SK-MEL-5 (cell line): ENCODE data around the gene ZBTB4. TPM values are rescaled to one million over a fixed set of nuclear protein-coding genes. Genes with fewer than 3 reads are reported as not detected.

Source experiments
- DNase-seq: peaks from one replicate; pipeline ENCODE4 v3.0.0-alpha.2; 2016; ENCODE audit warnings: low read depth, low spot score
- in situ Hi-C: cut with HindIII; loops from 2 replicates; pipeline ENCODE4 v1.10.0; 2016; ENCODE audit warnings: low sequenced_read_pairs, high pct_unique_total_duplicates, low pct_unique_long_range_greater_than_20kb
- total RNA-seq: library from RNA; depleted of rRNA; stranded (reverse); fragments of >200 nt; shearing (Covaris generic); gene quantifications from 2 replicates; pipeline ENCODE4 v1.2.3, GENCODE V29; 2014

ZBTB4 gene
- total RNA-seq, 1 experiment from 2014 or later, result 14.6 TPM

GRCh38 chr17:7437369-7437863, 42.0 kb downstream of the ZBTB4 start:
- no peak for DNase-seq
- in situ Hi-C loops, result no loop called here

- peak; percentile 79 for DNase-seq
- in situ Hi-C loops, result no loop called here
Observed at GRCh38 chr17:7436556-7437368, 42.7 kb downstream of the ZBTB4 start.

DNA sequence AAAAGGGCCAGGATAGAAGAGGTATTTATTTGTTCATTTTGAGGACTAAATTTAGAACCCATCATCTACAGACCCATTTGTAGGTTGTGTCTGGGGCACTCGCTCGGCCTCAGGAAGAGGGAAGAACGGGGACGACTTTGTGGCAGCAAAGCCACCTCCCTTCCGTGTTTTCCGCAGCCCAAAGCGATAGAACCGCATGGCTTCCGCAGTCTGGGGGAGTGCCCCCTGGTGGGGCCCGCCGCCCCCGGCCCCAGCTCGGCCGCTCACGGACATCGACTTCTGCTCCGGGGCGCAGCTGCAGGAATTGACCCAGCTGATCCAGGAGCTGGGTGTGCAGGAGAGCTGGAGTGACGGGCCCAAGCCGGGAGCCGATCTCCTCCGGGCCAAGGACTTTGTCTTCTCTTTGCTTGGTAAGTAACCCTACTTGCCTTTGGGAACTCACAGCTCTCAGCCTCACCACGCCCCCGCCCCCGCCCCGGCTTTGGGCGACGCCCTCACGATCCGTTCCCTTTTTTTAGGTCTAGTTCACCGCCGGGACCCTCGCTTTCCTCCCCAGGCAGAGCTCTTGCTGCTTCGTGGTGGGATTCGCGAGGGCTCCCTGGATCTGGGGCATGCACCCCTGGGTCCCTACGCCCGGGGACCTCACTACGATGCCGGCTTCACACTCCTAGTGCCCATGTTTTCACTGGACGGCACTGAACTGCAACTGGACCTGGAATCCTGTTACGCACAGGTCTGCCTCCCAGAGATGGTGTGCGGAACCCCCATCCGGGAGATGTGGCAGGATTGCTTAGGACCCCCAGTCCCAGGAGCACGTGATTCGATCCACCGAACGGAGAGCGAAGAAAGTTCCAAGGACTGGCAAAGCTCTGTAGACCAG, 43.5 kb downstream of the ZBTB4 start:
- in situ Hi-C loops, result no loop called here
- peak; percentile 29 for DNase-seq

GRCh38 chr17:7432296-7432695, 47.1 kb downstream of the ZBTB4 start:
- in situ Hi-C loops, result no loop called here

DNA sequence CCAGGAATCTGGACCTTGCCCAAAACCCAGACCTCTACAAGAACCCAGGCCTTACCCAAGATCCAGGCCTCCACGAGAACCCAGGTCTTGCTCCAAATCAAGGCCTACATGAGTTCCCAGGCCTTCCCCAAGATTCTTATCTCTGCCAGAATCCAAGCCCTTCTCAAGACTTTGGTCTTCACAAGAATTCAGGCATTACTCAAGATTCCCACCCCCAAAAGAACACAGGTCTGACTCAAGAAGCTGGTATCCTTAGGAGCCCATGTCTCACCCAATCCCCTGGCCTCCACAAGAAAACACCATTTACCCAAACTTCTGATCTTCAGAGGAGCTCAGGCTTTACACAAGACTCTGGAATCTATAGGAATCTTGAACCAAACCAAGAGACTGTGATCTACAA, 48.2 kb downstream of the ZBTB4 start:
- in situ Hi-C loops, result no loop called here

More at GRCh38 chr17:7432296-7432695, 47.1 kb downstream of the ZBTB4 start:
- DNase-seq, result no peak

DNA sequence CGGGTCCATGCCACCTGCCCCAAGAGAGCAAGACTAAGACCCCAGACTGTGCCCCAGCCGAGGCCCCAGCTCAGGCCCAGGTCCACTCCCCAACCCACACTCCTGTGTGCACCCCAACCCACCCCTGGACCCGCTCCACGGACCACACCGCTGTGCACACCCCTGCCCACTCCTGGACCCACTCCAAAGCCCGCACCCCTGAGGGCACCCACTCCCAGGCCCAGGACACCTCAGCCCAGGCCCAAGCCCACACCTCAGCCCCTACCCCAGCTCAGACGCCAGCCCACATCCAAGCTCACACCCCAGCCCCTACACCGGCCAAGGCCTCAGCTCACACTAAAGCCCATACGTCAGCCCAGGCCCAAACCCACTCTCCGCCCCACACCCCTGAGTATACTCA, 49.7 kb downstream of the ZBTB4 start:
- no peak for DNase-seq
- in situ Hi-C loops, result no loop called here

More for the DNA sequence above, 48.2 kb downstream of the ZBTB4 start:
- DNase-seq, result no peak

- in situ Hi-C loops, result no loop called here
- no peak for DNase-seq
Observed at GRCh38 chr17:7428557-7428956, 50.9 kb downstream of the ZBTB4 start, which contains the start of gene SPEM3. TSS of gene SPEM3 (plus strand) at chr17:7428857. CDS start at chr17:7428903, 46 bp downstream.

GRCh38 chr17:7427549-7427948, 51.9 kb downstream of the ZBTB4 start:
- no peak for DNase-seq
- in situ Hi-C loops, result no loop called here

DNA sequence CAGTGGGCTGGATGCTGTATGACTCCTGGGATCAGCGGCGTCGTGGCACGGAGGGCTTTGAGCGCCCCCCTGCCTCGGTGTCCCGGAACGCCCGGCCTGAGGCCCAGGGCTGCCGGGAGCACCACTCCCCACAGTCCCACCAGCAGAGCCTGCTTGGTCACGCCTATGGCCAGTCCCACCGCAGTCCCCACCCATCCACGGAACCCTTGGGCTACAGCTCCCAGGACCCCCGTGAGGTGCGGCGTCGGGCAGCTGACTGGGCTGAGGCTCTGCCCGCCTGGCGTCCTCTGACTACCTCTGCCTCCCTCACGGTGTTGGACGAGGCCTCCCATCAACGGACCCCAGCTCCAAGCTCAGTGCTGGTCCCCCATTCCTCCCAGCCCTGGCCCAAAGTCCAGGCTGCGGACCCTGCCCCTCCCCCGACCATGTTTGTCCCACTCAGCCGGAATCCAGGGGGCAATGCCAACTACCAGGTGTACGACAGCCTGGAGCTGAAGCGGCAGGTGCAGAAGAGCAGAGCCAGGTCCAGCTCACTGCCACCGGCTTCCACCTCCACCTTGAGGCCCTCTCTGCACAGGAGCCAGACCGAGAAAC, 52.4 kb downstream of the ZBTB4 start:
- no peak for DNase-seq
- in situ Hi-C loops, result no loop called here

- in situ Hi-C loops, result no loop called here
- DNase-seq, result no peak
Observed at GRCh38 chr17:7426203-7426863, 53.1 kb downstream of the ZBTB4 start.

DNA sequence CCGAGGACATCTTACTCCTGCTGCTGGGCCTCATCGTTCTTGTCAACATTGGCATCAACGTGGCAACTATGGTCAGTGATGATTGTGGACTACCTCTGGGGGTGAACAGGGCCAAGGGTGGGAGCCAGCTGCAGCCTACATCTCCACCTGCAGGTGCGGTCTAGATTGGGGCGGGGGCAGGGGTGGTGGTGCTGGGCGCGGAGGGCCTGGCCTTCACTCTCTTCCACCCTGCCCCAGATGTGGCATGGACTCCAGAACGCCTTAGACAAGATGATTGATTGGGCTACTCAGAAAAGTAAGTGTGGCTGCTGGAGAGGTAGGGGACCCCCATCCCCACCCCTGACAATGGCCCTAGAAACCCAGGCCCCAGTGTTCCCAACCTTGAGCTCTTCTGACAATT, 53.7 kb downstream of the ZBTB4 start:
- in situ Hi-C loops, result no loop called here
- no peak for DNase-seq

DNA sequence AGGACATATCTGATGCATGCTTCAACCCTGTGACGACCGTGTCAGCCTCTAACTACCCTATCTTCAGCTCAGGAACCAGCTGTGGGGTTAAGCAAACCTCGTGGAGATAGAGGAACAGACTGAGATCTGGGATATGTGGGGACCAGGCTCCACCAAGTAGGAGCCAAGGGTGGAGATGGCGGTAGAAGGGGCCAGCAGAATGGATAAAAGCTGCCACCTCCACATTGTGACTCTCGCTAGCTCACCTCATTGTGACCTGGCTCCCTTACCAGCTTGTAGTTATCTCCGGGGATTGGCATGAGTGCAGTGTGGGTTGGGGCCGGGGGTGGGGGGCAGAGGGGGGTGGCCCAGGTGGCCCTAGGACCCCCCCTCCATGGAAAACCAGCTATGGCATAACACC, 54.1 kb downstream of the ZBTB4 start, which contains the start of gene SPEM2:
SPEM2 (plus strand) TSS at position 301 of the 400 bp plus-strand sequence; CDS start at position 374, 73 bp downstream.
- in situ Hi-C loops, result no loop called here
- DNase-seq, result no peak

- in situ Hi-C loops, result no loop called here
- DNase-seq, result no peak
Observed at GRCh38 chr17:7423679-7424078, 55.8 kb downstream of the ZBTB4 start.

DNA sequence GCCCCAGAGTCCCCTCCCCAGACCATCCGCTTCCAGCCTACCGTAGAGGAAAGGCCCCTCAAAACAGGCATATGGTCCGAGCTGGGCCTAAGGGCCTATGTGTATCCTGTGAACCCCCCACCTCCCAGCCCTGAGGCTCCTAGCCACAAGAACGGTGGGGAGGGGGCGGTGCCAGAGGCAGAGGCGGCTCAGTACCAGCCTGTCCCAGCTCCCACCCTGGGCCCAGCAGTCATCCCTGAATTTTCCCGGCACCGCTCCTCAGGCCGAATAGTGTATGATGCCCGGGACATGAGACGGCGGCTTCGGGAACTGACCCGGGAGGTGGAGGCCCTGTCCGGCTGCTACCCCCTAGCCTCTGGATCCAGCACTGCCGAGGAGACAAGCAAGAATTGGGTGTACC, 58.2 kb downstream of the ZBTB4 start:
- DNase-seq, result no peak
- in situ Hi-C loops, result no loop called here

- no peak for DNase-seq
- in situ Hi-C loops, result no loop called here
Observed at GRCh38 chr17:7419819-7420610, 59.4 kb downstream of the ZBTB4 start, which contains the start of gene SPEM1. TSS of gene SPEM1 (plus strand) at chr17:7420324. CDS start at chr17:7420385, 61 bp downstream.

DNA sequence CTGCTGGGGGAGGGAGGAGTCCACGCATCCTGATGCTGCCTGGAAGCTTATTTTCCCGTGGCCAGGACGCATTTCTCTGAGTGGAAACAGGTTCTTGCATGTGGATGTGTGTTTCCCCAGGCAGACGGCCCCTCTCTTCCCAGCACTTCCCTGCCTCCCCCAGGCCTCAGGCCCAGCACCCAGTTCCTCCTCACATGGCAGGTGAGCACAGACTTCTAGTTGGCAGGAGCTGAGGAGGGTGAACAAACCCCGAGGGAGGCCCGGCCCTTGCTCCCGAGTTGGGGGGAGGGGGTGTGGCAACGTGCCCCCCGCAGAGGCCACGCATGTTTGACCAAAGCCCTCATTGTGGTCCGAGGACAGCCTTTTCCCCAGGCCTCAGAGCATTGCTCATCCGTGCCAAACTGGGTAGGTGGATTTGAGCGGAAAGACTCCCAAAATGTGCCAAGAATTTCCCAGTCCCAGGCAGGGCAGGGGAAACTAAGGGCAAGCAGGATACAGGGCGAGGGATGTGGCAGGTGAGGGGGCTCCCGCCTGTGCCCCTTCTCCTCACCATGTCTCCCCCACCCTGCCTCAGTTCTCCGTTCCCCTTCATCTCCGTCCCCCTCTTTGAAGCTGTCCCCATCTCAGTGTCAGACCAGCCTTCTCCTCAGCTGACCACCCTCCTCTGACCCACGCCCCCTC, 60.8 kb downstream of the ZBTB4 start:
- in situ Hi-C loops, result no loop called here
- DNase-seq, result no peak
